Right atrium auricular region (tissue), 2 donors: ENCODE results near the gene OASL. TPM values are rescaled to one million over a fixed set of nuclear protein-coding genes. Genes with fewer than 3 reads are reported as not detected.

ENCODE experiments used
- DNase-seq: peaks from one replicate; pipeline ENCODE4 v3.0.0-alpha.2; 2019; ENCODE audit warnings: low spot score
- H3K27ac ChIP-seq, 2 donors: fragments of 200-600 bp; sonication (generic); 1 replicate in 1 of 2; 2 replicates in 1 of 2; pipeline ENCODE4 v1.5.1; 2016 to 2019
- H3K27me3 ChIP-seq, 2 donors: fragments of 200-600 bp; sonication (generic); one replicate each; pipeline versions ENCODE4 v1.5.1 to v1.6.0; 2017 to 2019
- H3K36me3 ChIP-seq: fragments of 200-600 bp; sonication (generic); one replicate; pipeline ENCODE4 v1.5.1; 2016
- H3K4me1 ChIP-seq, 2 donors: fragments of 200-600 bp; sonication (generic); one replicate each; pipeline versions ENCODE4 v1.5.1 to v1.6.0; 2017 to 2019
- H3K4me3 ChIP-seq, 2 donors: fragments of 200-600 bp; sonication (generic); 1 replicate in 1 of 2; 2 replicates in 1 of 2; pipeline ENCODE4 v1.5.1; 2017 to 2019; ENCODE audit warnings: mild to moderate bottlenecking in 1 of 2, moderate library complexity in 1 of 2
- H3K9me3 ChIP-seq, 2 donors: fragments of 200-600 bp; sonication (generic); one replicate each; pipeline ENCODE4 v1.5.1; 2019
- total RNA-seq, 2 donors: library from RNA; depleted of rRNA; stranded (reverse); fragments of >200 nt; gene quantifications; one replicate each; pipeline ENCODE4 v1.1.0, GENCODE V29; 2016
- TF ChIP-seq, protein P1 (sequence below), 2 donors: fragments of 200-600 bp; sonication (generic); IDR thresholded peaks; one replicate each; pipeline ENCODE4 v1.5.1; 2019; ENCODE audit warnings: antibody characterized with exemption in 2 of 2

OASL gene, protein sequence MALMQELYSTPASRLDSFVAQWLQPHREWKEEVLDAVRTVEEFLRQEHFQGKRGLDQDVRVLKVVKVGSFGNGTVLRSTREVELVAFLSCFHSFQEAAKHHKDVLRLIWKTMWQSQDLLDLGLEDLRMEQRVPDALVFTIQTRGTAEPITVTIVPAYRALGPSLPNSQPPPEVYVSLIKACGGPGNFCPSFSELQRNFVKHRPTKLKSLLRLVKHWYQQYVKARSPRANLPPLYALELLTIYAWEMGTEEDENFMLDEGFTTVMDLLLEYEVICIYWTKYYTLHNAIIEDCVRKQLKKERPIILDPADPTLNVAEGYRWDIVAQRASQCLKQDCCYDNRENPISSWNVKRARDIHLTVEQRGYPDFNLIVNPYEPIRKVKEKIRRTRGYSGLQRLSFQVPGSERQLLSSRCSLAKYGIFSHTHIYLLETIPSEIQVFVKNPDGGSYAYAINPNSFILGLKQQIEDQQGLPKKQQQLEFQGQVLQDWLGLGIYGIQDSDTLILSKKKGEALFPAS
- total RNA-seq: under 1 TPM in 1 of 2 donors, not detected in 1; 0.70 TPM

GRCh38 chr12:121038861-121039668, at the start of gene OASL:
TSS of gene OASL (minus strand) at chr12:121039246. CDS start at chr12:121038971, 275 bp downstream.
- H3K36me3 ChIP-seq: no peaks in the 10 kb centered on the region
- peaks cover 0 to 10% of the 10 kb centered on the region in 2 donors for H3K4me1 ChIP-seq
- no peaks in the 10 kb centered on the region for H3K27me3 ChIP-seq
- no peak within 1 kb of the TSS for H3K27ac ChIP-seq
- DNase-seq: no peak
- TF ChIP-seq, protein P1, sequence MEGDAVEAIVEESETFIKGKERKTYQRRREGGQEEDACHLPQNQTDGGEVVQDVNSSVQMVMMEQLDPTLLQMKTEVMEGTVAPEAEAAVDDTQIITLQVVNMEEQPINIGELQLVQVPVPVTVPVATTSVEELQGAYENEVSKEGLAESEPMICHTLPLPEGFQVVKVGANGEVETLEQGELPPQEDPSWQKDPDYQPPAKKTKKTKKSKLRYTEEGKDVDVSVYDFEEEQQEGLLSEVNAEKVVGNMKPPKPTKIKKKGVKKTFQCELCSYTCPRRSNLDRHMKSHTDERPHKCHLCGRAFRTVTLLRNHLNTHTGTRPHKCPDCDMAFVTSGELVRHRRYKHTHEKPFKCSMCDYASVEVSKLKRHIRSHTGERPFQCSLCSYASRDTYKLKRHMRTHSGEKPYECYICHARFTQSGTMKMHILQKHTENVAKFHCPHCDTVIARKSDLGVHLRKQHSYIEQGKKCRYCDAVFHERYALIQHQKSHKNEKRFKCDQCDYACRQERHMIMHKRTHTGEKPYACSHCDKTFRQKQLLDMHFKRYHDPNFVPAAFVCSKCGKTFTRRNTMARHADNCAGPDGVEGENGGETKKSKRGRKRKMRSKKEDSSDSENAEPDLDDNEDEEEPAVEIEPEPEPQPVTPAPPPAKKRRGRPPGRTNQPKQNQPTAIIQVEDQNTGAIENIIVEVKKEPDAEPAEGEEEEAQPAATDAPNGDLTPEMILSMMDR (IDR thresholded peaks at IDR 0.05): no peak
- peak within 1 kb of the TSS; percentile 23 to 49 for H3K4me3 ChIP-seq
- H3K9me3 ChIP-seq: no peaks in the 10 kb centered on the region

- Histone ChIP-seq H3K4me1 (no peaks in the 10 kb centered on the region), H3K4me3 (no peak overlapping the region), H3K9me3 (no peaks in the 10 kb centered on the region), H3K27me3 (no peaks in the 10 kb centered on the region), H3K27ac (no peak overlapping the region), H3K36me3 (no peaks in the 10 kb centered on the region)
- no peak for DNase-seq
- TF ChIP-seq, protein P1 (IDR thresholded peaks at IDR 0.05): no peak
Measured at GRCh38 chr12:121088195-121088585, 49.1 kb upstream of the OASL start.

DNA sequence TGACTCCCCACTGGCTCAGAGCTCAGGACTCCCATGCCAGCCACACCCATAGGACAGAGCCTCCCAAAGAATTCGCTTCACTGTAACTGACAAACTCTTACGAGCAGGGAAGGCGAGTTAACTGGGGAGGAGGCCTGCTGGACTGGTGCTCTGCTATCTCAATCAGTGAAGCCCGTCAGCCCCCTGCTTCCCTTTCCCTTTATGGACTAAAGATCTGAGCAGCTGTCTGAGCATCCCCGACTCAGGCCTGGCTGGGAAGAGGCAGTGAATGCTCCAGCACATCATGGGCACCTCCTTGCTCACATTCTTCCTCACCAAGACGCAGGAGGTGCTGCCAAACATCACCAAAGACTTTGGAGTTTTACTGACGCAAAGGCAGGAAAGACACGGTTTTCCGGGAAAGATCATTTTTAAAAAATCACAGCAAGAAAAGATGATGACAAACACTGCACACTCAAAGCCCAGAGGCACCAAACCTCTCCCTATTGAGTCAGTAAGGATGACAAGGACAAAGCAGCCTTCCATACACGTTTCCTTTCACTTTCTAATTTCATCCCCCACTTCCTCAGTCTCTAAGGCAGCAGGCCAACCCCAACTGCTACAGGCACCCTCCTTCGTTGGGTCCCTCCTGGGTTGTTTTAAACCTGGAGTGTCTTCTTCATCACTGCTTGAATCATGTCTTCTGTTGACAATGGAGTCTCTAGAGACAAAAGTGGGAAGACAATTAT, 48.6 kb upstream of the OASL start:
- H3K27ac ChIP-seq: no peak overlapping the region
- no peak for DNase-seq

GRCh38 chr12:121086781-121087295, 47.8 kb upstream of the OASL start:
- no peaks in the 10 kb centered on the region for H3K4me1 ChIP-seq
- H3K27ac ChIP-seq: no peak overlapping the region
- no peaks in the 10 kb centered on the region for H3K27me3 ChIP-seq
- TF ChIP-seq, protein P1 (IDR thresholded peaks at IDR 0.05): no peak
- no peaks in the 10 kb centered on the region for H3K9me3 ChIP-seq
- no peak for DNase-seq
- no peak overlapping the region for H3K4me3 ChIP-seq
- H3K36me3 ChIP-seq: no peaks in the 10 kb centered on the region

More for the DNA sequence above, 48.6 kb upstream of the OASL start:
- H3K4me1 ChIP-seq: no peaks in the 10 kb centered on the region
- no peak overlapping the region for H3K4me3 ChIP-seq
- TF ChIP-seq, protein P1 (IDR thresholded peaks at IDR 0.05): no peak
- H3K36me3 ChIP-seq: no peaks in the 10 kb centered on the region
- no peaks in the 10 kb centered on the region for H3K9me3 ChIP-seq
- no peaks in the 10 kb centered on the region for H3K27me3 ChIP-seq
